NCI-H2107 treated with DMSO at 0.1 percent for 48 hours (cell line): ENCODE results near the gene DEK.
A peak's percentile ranks its signal among the peaks of the same experiment; 100 is the strongest.

ENCODE experiments used
- DNase-seq: peaks from one replicate; lab custom pipeline; 2025; ENCODE audit not compliant: unreplicated experiment; lab: John Stamatoyannopoulos, UW

DEK gene

DNA sequence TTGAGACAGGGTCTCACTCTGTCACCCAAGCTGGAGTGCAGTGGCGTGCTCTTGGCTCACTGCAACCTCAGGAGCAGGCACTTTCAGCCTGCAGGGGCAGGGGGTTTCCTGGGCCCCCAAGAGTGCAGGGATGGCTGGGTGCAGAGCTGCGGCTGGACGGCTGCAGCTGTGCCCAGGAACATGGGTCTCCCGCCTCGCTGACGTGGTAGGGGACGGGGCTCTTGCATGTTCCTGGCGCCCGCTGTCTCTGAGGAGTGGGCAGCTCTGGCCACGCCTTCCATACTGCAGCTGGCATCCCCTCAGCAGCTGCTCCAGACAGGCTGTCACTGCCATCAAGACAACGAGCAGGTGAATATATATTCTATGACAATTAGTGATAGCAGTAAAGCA is 2.2 kb upstream of the DEK start:
- DNase-seq = no peak

DNA sequence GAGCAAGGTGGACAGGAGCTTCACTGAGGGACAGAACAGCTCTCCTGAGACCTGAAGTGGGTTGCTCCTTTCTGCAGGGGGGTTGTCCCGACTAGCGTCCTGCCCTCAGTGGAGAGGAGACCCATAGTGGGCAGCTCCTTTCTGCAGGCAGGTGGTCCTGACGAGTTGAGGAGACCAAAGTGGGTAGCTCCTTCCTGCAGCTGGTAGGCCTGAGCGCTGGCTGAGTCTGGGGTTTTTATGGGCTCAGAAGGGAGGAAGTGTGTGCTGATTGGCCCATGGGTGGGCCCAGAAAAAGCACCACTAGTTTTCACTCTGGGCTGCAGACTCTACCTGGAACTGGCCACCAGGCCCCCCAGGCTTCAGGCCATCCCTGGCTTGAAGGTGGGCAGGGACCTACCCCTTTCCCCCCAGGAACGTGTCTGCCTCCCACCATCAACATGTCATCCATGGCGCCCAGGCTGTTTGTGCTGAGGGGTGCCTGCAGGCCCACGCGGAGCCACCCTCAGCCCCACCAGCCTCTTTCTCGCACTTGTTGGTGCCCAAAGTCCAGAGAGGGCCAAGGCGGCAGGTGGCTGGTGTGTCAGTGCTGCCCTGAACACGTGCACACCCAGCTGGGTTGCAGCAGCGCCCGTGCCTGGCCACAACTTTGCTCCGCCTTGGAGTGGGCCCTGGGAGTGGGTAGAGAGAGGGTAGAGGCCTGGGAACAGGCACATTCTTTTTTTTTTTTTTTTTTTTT is 1.6 kb upstream of the DEK start:
- DNase-seq = no peak

DNA sequence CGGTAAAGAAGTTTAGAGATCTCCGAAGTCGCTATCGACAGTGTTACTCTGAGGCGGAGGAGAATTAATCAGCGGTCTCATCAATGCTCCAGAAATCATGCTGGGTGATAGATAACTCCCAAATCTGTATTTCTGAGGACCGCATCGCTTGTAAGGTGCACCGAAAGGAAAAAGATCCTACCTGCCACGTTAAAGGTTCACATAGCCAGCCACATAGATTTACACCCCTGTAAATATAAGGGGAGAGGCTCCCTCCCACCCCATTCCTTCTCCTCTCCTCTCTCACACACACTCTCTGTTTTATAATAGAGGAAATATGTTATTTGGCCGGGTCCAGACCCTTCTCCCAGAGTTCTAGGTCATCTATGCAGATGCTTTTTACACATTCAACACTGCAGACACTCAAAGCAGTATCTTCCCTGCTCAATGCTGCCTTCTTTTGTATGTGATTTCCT is 620 bp upstream of the DEK start:
- no peak for DNase-seq

DNA sequence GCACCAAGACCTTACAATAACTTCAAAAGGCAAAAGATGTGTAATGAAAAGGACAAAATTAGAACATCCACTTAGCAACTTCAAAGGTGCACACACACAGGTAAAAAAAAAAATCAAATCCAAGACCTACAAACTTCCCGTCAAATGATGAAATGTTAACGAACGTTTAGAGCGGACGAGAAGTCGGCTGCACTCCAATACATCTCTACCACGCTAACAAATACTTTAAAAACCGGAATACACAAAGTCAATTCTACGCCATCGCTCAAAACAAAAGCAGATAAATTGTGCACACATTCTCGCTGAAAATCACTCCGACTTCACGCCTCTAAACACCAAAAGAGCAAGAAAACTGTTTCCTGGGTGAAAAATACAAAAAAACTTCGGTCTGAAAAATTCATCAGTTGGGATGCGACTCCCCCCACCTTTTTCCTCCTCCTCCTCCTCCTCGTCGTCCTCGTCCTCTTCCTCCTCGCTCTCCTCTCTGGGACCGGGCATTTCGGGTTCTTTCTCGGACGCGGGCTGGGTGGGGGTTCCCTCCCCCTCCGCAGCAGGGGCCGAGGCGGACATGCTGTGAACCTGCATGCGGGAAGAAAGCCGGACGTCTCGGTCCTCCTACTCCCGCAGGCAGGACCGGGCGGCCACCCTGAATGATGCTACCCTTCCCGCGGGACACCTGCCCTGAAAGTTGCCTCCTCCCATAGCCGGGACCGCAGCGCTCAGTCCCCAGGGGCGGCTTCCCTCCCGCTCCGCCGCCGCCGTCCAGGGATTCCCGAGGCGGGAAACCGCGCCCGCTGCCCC is 712 bp downstream of the DEK start:
- no peak for DNase-seq

DNA sequence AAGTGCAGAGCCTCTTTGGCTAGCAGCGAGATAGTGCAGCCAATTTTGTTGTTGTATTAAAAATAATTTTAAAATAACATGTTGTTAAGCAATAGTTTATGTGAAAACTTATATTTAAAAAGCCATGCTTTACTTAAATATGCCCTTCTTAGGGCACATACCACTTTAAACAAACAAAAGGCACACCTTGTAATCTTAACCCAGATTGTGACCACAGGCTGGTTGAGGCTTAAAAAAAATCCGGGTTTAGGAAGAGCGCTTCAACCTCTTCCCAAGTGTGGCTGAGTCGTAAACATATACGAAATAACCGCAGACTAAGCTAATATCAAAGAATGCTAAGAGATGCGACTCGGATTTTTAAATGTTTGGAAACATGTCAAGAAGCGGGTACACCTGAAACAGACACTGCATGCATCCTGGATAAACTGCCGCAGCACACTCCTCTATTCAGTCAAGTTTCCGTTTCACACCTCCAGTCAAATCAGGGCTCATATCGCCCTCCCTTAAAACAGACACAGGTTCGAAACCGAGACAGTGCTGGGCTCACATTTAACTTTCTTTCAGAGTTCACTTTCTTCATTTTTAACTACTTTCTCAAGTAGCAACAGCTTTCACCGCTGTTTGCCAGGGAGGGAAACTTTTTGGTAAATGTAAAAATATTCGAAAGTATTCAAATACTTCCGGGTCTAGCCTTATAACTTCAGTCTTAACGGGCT is 1.5 kb downstream of the DEK start:
- no peak for DNase-seq

DNA sequence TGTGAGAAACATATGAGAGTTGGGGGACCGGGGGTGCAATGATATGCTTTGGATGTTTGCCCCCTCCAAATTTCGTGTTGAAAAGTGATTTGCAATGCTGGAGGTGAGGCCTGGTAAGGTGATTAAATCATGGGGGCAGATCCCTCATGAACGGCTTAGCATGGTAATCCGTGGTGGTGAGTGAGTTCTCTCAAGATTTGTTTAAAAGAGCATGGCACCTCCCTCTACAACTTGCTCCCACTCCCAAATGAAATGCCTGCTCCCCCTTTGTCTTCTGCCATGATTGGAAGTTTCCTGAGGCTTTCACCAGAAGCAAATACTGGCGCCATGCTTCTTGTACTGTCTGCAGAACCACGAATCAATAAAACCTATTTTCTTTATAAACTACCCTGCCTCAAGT is 2.5 kb downstream of the DEK start:
- no peak for DNase-seq

GRCh38 chr6:18260448-18261106 is 3.8 kb downstream of the DEK start:
- peak; percentile 5 for DNase-seq

DNA sequence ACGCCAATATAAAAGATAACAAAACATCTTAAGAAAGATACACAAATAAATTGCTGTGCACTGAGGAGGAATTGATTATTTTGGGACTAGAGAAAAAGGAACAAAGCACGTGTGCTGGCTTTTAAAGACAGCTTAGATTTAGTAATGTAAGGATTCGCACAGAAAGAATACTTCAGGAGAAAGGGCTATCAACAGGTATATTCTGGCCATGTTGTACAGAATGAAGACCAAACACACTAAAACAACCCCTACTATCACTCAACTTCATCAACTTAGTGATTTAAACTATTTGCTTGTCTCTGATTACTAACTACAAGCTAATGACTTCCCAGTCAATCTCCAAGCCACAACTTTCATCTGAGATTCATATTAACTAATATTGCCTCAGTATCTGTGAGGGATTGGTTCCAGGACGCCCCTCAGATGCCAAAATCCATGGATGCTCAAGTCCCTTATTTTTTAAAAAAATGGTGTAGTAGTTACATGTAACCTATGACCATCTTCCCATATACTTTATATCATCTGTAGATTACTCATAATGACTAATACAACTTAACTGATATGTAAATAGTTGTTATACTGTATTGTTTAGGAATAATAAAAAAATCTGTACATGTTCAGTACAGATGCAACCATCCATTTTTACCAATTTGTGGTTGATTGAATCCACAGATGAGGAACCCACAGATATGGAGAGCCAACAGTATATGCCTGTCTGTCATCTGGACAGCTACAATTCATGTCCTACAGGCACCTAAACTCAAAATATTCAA is 4.5 kb downstream of the DEK start:
- DNase-seq = no peak

DNA sequence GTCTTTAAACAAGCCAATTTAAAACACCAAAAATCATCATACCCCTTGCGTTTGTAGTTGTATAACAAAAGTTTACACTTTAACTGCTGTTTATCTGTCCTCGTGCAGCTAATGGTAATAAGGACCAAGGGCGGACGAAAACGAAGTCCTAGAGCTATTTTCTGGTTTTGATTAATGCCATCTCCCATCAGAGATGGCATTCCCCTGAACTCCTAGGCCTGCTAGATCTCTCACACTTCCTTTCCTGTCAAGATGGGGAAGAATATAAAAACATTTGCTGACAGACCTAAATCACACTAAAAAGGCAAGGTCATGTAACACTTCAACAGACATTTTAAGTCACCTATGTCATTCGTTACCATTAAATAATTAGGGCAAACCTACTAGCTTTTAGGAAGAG is 9.5 kb downstream of the DEK start:
- DNase-seq = no peak

- DNase-seq = no peak
Observed at GRCh38 chr6:18253635-18254034, 10.7 kb downstream of the DEK start.

DNA sequence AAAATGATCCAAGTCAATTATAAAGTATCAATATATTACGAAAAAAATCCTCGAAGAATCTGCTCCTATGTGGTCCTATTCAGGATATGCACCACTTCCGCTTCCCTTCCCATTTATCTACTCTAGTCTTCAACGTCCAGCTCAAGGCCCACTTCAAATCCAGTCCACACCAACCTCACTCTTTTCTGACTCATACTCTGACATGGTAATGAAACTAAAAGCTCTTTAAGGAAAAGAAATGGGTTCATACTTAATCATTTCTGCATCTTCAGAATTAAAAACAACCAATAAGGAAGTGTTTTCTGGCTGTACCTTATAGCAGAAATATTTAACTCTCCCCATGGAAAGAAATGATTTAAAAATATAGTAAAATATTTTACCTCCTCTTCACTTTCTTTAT is 15.1 kb downstream of the DEK start:
- no peak for DNase-seq

DNA sequence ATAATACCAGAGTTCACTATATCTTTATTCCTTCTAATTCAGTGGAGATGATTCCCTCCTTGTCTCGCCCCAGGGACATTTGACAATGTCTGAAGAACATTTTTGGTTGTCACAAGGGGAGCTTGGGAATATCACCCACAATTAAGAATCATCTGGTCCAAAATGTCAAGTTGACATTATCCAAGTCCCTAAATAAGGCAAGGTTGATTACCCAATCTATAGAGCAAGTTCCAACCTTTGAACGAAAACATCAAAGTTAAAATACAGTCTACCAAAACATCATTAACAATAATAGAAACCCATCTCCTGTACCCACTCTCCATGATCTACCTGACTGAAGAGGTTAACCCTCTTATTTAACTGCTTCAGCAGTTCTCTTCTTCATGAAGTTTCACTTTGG is 15.6 kb downstream of the DEK start:
- no peak for DNase-seq

GRCh38 chr6:18247002-18247401 is 17.3 kb downstream of the DEK start:
- DNase-seq = no peak

DNA sequence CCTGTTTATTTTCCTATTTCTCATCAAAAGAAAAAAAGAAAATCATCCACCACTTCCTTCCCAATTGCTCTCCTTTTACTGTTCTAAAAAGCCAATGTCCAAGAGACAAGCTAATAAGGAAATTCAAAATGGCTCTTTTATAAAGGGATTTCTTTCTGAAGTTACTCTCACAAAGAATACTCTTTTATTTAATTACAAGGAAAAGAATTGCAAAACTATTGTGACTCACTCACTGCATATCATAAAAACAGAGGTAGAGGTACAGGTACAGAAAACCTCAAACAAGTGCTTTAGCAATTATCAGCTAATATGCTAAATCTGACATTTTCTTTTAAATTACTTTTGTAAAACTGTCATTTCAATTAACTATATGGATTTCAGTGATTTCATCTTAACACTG is 18.1 kb downstream of the DEK start:
- DNase-seq = no peak

DNA sequence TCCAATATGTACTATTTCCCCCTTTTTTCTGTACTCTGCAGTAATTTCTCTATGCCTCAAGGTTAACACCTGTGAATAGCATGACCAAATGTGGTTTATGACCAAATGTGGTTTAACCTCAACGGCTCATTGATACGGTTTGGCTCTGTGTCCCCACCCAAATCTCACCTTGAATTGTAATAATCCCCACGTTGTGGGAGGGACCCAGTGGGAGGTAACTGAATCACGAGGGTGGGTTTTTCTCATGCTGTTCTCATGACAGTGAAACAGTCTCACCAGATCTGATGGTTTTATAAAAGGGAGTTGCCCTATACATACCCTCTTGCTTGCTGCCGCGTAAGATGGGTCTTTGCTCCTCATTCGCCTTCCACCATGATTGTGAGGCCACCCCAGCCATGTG is 18.7 kb downstream of the DEK start:
- no peak for DNase-seq

DNA sequence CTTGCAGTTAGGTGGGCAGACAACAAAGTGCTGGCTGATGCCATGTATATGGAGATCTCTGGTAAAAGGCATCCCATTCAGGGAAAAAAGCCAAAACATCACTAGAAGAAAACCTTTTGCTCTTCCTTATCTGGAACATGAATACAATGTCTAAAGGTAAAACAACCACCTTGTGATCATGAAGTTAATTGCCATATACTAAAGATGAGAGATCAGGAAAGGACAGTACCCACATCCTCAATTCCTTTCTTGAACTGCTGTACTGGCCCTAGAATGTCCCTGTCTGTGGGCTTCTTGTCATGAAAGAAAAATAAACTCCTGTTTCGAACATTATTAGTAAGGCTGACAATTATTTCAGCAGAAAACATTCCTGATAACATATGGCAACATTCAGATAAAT is 19.3 kb downstream of the DEK start:
- no peak for DNase-seq

- no peak for DNase-seq
Observed at GRCh38 chr6:18244251-18244650, 20.1 kb downstream of the DEK start.

DNA sequence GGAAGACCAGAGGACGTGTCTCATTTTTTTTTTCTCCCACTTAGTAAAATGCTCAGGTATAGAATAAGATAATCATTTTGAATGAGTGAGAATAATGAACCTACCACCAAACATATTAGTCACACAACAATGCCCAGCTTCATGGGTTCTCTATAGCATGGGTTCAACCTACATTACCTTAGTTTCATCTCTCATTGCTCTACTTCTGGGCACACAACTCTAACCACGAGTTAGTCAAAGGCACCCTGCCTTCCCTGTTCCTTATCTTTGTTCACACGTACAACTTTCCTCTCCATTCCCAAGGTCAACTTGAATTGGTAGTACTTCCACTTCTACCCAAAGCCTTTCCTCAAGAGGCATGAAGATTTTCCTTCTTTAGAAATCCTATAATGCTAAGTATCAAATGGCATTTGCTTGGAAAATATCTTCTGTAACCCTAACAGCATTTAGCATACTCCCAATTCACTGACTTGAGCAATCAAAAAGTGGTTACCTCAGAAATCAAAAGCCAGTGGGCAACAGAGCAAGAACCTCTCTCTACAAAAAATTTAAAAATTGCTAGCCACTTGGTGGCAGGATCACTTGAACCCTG is 20.9 kb downstream of the DEK start:
- DNase-seq = no peak

DNA sequence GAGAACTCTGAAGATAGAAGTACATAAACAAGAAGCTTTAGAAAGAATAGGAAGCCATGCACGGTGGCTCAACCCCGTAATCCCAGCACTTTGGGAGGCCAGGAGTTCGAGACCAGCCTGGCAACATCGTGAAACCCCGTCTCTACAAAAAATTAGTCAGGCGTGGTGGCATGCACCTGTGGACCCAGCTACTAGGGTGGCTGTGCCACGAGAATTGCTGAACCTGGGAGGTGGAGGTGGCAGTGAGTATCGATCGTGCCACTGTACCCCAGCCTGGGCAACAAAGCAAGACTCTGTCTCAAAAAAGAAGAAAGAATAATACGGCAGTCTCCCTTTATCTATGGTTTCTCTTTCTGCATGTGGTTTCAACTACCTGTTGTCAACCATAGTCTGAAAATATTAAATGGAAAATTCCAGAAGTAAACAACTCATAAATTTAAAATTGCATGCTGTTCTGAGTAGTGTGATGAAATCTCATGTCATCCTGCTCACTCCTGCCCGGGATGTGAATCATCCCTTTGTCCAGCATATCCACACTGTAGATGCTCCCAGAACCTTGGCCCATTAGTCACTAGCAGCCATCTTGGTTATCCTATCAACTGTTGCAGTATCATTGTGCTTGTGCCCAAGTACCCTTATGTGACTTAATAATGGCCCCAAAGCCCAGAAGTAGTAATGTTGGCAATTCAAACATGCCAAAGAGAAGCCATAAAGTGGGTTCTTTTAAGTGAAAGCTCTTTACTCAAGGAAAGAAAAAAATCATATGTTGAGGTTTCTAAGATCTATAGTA is 22.1 kb downstream of the DEK start:
- DNase-seq = no peak
